WI38 (cell line): Measurements from ENCODE around the gene IFT122.
"Not testable (repeated sequence)": the region's sequence is repeated elsewhere in the genome, so short reads cannot be mapped to it uniquely, and the experiment has no call there.

Source experiments
- H3K4me3 ChIP-seq: 2 replicates; pipeline ENCODE4 v1.5.1; 2011; ENCODE audit warnings: low read depth, mild to moderate bottlenecking, control low read depth, low read length
- TF ChIP-seq, protein P1 (sequence below): IDR thresholded peaks from 2 replicates; pipeline ENCODE4 v1.5.1; 2012; ENCODE audit warnings: low read depth, mild to moderate bottlenecking, control low read depth, low read length

Gene IFT122

DNA sequence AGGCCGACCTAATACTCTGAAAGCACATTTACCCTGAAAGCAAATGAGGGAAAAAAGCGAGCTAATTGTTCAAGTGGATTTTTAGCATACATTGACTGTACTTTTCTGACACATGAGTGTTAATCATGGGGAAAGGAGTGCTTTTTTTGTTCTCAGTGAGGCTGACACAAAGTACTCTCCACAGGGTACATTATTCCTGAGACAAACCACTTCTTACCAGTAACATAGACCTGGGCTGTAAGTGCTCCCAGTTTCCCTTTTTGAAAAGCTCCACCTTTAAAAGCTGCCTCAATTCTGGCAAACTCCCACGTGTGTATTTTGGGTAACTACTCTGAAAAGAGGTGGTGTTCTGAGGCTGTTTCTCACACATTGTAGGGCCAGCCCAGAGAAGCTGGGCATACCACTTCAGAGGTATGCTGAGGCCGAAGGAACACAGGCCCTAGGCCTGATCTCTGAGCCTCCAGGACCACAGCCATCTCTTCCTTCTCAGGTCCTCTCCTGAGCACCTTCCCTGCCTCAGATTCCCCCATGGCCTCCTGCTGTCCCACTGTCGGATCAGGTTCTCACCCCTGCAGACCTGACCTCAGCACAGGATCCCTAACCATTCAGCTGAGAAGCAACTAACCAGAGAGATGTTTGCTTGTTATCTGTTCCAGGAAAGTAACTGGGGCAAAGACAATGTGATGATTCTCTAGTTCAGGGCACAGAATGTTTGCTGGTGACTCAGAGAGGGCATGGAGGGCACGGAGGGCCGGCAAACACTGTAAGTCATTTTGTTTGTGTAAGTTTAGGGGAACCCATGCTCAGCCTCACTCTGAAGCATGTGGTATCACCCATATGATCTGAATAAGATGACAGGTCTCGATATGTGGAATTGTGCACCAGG, 58.8 kb downstream of the IFT122 start:
- not testable (repeated sequence) for H3K4me3 ChIP-seq

DNA sequence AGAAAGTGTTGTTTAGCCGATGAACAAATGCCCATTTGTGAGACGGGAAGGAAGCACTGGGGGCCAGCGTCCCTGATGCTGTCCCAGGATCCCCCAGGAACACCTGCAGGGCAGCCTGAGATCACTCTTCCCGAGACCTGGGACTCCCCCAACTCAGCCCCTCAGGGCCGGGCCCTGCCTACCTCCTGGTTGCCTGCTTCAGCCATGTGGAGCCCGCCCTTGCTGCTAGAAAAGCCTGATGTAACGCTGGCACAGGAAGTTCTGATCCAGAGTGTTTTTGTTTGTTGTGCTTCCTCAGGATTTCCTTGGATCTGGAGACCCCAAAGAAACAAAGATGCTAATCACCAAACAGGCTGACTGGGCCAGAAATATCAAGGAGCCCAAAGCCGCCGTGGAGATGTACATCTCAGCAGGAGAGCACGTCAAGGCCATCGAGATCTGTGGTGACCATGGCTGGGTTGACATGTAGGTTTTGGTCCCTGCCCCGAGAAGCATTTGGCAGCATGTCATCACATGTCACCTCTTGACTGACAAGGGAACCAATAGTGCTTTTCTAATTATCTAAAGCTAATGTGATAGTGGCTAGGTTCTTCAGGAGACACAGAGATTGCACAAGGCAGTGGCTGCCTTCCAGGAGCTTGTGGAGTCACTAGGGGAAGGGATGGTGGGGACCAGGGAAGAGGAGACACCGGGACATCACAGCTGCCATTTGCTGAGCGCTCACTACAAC, 59.7 kb downstream of the IFT122 start:
- H3K4me3 ChIP-seq = not testable (repeated sequence)

DNA sequence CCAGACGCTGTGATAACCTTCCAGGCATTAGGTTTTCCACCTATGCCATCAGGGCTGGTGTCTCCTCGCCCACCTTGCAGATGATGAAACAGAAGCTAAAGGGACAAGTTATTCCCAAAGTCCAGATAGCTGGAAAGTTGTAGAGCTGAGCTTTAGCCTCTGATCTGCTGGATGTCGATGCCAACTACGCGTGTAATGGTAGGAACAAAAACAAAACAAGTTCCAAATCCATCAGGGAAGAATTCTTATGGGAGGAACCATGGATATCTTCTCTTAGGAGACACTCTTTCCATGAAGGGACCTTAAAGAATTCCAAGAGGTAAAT, 60.3 kb downstream of the IFT122 start:
- H3K4me3 ChIP-seq = no peak overlapping the region
- TF ChIP-seq, protein P1, sequence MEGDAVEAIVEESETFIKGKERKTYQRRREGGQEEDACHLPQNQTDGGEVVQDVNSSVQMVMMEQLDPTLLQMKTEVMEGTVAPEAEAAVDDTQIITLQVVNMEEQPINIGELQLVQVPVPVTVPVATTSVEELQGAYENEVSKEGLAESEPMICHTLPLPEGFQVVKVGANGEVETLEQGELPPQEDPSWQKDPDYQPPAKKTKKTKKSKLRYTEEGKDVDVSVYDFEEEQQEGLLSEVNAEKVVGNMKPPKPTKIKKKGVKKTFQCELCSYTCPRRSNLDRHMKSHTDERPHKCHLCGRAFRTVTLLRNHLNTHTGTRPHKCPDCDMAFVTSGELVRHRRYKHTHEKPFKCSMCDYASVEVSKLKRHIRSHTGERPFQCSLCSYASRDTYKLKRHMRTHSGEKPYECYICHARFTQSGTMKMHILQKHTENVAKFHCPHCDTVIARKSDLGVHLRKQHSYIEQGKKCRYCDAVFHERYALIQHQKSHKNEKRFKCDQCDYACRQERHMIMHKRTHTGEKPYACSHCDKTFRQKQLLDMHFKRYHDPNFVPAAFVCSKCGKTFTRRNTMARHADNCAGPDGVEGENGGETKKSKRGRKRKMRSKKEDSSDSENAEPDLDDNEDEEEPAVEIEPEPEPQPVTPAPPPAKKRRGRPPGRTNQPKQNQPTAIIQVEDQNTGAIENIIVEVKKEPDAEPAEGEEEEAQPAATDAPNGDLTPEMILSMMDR = no peak

DNA sequence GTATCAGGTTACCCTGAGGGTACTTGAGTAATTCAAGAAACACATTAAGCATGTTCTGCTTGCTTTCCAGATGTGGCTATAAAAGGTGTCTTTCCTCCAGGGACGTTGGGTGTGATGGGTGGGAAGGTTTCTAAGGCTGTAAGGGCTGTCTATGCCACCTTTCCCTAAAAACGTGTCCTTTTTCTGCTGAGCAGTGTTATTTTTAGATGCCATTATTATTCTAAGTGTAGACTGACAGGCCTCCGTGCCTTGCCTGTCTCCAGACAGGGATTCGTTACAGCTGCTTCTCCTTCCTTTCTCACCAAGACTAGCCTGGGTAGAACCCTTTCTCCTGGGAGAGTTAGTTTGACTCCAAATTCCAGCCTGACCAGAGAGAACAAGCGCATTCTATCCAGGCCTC, 61.6 kb downstream of the IFT122 start:
- TF ChIP-seq, protein P1 = no peak
- no peak overlapping the region for H3K4me3 ChIP-seq

DNA sequence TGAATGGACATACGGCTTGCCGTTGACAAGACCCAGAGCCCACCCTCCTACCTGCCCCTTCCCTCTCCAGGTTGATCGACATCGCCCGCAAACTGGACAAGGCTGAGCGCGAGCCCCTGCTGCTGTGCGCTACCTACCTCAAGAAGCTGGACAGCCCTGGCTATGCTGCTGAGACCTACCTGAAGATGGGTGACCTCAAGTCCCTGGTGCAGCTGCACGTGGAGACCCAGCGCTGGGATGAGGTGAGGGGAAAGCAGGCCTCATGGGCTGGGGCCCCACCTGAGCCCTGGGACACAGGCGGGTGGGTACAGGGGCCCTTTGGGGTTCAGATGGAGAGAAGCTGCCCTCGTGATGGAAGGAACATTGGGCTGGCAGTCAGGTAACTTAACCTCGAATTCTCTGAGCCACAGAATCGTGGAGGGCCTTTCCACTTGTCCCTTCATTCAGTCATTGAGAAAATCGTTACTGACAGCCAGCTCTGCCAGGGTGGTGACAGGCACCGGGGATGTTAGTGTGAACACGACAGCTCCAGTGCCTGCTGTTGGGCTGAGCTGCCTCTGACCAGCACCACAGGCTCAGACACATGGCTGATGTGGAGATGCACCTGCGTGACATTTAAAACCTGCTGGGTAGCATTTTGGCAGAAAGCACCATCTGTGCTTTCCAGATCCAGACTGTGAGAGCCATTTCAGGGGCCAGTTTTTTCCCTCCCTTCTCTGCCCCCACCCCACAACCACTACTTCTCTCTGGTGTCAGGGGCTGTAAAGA, 62.8 kb downstream of the IFT122 start:
- TF ChIP-seq, protein P1 = no peak
- H3K4me3 ChIP-seq = no peak overlapping the region

DNA sequence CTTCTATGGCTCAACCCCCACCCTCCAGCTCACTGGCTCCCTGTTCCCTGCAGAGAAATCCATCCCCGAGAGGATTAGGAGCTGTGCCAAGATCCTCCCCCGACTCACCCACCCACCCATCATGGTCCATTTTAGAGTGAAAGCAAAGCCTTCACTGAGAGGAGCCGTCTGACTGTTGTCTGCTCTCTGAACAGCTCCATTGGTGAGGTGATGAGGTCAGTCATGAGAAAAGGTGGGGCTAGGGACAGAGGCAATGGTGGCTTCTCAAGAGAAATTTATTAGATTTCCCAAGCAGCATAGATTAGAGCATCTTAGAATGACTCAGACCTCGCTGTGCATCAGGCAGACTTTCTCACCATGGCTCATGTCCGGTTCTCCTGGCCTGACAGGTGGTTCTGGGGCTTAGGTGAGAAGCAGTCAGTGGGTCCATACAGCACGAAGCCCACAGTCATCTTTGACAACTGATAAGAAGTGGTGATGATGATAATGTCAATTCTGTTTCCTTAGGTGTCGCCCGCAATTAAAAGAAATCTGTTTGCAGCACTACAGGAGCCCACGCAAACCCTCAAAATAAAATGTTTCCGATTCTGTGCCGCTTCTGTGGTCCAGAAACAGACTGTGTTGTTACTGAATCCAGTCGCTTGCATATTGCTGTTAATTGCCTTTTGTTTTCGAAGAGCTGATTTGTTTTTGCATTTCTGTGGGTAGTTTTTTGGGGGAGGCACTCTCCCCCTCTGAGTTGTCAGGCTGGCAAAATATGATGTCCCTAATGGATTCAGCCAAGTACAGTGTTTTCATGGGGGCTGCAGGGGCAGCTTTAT, 63.7 kb downstream of the IFT122 start:
- TF ChIP-seq, protein P1 = no peak
- H3K4me3 ChIP-seq = no peak overlapping the region

DNA sequence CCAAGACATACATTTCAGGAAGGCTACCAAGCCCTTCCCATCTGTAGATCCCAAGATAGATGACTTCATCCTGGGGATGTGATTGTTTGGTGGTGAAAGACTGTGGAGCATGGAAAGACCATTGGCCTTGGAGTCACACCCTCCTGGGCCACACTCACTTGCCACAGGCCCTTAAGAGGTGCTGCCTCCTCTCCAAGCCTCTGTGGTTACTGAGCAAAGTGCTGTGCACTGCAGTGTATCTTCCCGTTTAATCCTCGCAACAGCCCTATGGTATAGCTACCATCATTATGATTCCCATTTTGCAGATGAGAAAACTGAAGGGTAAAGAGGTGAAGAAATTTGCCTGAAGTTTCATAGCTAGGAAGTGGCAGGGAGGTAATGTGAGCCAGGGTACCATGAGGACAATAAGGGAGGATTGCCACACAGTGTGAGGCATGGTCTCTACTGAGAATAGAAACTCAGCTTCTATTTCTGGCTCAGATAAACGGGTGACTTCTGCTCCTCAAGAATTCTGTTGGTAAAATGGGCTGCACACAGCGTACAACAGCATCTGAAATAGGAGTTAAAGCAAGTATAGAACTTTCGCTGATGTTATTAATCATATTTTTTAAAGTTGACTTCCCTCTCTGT, 64.6 kb downstream of the IFT122 start:
- TF ChIP-seq, protein P1 = no peak
- H3K4me3 ChIP-seq = no peak overlapping the region
